Activated CD8-positive, alpha-beta memory T cell treated with anti-CD3 and anti-CD28 coated beads, Interleukin-2, amount 50 U/mL, for 4 hours (primary cell): Measurements from ENCODE around the gene SST.

Experiments used
- DNase-seq: peaks from one replicate; pipeline ENCODE4 v3.0.0-alpha.2; 2020

The SST gene

DNA sequence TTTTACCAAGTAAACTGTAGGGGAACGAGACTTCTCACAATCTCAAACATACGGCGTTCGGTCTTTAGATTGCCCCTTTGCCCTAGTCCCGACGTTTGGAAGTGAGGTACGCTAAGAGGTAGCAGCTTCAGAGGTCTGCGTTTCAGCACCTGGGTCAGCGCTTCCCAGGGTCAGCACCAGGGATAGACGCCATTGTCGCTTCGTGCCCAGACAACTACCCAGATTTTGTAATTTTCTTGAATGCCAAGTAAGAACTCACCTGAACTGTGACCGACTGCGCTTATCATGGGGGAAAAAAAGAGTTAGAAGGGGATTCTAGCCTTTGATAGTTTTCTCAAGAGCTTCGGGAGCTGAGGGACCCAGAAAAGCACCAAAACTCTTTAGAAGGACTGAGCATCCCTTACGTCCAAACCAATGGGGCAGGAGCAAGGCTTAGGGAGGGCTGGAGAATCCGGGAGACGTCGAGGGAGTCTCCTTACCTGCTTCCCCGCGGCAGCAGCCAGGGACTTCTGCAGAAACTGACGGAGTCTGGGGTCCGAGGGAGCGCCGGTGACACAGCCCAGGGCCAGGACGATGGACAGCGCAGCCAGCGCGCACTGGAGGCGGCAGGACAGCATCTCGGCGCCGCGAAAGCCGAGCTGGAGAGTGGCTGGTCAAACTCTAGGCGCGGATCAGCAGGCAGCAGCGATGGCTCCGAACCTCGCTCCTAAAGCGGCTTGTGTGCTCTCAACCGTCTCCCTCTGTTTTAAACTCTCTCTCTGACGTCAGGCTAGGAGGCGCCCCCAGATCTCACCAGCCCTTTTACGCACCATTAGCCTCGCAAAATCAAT, at the start of gene SST:
Gene SST, minus strand, starts transcription at position 720 of the 830 bp plus-strand sequence. Its CDS starts 103 bp downstream, at position 617.
- DNase-seq = no peak

GRCh38 chr3:187719628-187720336, 49.6 kb upstream of the SST start:
- DNase-seq = no peak

GRCh38 chr3:187718802-187719201, 48.6 kb upstream of the SST start:
- no peak for DNase-seq

DNA sequence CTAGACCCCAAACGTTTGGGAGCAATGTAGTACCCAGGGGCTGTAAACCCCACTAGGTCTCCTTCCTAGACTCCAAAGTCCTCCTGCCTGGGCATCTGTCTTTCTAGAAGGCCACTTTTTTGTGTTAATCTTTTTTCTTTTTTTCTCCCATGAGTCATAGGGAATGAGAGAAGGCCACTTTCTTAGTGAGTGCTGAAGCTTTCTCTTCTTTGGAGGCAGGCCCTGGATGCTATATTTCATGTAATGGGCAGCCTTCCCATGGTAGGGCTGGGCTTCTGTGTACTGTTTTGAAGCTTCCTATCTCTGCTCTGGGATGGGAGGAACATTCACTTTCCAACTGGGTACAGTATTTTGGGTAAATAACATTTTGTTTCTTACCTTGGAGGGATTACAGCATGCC, 47.4 kb upstream of the SST start:
- DNase-seq = no peak

DNA sequence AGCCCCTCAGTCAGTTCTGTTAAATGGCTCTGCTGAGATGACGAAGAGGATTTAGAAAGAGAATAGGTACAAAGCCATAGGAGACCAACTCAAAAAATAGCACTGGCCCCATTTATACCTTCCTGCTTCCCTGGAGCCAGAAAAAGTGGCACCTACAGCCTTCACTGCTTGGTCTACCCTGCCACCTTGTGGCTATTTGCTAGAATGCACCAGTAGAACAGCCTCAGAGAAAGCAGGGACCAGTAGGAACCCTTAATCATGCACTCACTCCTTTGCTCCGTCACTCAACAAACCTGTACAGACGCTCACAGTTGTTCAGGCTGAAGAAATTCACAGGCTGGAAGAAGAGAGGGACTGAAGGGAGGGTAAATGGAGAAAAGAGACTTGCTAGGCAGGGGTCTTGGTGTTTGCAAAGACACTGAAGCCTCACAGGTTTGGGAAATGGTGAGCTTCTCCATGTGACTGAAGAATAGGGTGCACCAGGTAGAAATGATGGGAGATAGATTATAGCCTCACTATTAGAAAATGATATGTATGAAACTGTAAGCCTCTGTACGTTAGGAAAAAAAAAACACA, 44.3 kb upstream of the SST start:
- DNase-seq = peak; percentile 71

- DNase-seq = no peak
Observed at GRCh38 chr3:187713504-187713903, 43.3 kb upstream of the SST start.

DNA sequence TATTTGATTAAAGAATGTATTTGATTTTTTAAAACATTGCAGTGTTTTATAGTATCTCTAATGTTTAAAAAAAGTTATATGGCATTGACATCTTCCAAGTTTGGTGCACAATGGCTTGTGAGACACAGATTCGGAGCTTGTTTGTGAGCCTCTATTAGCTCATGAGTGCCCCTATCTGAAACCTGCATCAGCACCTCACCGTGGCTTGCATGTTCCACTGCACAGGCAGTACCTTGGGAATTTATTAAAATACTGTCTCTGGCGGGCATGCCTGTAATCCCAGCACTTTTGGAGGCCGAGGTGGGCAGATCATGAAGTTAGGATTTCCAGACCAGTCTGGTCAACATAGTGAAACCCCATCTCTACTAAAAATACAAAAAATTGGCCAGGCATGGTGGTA, 39.0 kb upstream of the SST start:
- no peak for DNase-seq

DNA sequence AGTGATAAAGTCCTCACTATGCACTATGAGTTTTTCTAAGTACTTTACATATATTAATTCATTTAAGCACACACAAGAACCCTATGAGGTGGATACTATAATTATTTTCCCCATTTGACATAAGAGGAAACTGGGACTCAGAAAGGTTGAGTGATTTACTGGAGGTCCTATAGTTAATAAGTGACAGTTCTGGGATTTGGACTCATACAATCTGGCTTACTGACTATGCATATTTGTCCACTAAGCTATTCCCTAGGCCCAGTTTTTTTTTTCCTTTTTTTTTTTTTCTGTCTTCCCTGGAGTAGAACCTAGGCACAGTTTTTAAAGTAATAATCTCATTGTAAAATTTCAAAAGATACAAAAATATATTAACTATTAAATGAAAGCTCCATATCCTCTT, 38.5 kb upstream of the SST start:
- no peak for DNase-seq

DNA sequence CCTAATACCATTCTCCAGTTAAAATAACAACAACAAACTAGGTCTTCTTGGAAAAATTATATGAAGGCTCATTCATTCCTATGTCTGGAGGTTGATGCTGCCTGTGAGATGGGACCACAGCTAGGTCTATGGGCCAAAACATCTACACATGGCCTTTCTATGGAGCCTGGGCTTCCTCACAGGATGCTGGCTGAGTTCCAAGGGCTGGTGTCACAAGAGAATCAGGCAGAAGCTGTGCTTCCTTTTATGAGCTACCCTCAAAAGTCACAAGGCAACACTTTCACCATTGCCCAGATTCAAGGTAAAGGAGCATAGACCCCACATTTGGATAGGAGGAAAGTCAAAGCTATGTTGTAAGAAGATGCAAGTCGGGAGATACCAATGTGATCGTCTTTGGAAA, 36.8 kb upstream of the SST start:
- no peak for DNase-seq

DNA sequence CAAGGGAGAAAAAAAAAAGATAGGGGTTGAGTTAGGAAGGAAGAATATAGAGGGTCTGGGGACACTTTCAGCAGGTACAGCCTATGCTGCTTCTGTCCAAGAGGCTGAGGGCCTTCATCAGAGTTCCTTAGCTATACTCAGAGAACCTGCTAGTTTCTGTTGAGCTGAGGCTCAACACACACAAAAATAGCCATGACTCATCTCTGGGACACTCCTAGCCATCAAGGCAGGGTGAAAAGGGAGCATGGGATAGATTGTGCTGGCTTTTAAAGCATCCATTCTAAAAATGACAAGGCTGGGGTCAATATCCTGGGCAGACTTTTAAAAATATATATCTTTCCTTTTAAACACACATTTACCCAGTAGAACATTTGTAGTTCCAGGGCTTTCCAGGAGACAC, 35.0 kb upstream of the SST start:
- DNase-seq = no peak

DNA sequence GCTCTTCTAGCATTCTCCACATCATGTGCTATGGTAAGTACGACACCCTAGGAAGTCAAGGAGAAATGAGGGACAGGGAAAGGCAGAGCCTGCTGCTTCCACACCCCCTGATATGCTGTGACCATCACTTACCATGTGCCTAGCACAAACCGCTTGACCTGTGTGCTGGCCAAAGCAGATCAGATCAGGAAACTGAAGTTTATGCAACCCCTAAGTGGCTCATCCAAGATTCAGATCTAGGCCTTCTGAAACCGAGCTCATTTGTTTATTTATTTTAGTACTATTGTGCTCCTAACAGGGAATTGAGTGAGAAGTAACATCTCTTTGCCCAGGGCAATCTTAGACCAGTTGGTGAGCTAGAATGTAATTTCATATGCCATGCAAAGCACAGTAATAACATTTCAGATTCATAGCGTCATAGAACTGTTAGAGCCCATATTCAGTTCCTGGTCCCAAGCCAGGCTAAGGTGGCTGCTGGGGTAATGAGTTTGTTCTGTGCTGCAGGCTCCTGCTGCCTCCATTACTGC, 32.4 kb upstream of the SST start, which contains the start of gene RTP2:
Gene RTP2, minus strand, starts transcription at position 51 of the 527 bp plus-strand sequence. CDS start 429 bp downstream, outside the sequence.
- no peak for DNase-seq

DNA sequence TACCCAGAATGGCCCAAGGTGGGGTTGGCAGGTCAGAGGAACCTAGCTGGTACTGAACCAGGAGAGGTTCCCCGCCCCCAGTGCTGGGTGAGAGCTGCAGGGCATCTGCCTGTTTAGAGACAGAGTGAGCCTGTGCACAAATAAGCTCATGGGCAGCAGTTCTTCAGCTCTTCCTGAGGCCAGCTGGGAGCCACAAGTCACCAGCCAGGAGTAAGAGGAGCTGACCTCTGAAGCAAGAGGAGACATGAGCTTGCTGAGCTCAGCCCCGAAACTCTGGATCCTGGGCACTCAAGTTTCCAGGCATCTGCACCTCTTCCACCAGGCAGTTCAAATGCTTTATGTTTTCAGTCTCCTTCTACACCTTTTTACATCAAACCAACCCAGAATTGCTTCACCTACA, 30.1 kb upstream of the SST start:
- DNase-seq = no peak

DNA sequence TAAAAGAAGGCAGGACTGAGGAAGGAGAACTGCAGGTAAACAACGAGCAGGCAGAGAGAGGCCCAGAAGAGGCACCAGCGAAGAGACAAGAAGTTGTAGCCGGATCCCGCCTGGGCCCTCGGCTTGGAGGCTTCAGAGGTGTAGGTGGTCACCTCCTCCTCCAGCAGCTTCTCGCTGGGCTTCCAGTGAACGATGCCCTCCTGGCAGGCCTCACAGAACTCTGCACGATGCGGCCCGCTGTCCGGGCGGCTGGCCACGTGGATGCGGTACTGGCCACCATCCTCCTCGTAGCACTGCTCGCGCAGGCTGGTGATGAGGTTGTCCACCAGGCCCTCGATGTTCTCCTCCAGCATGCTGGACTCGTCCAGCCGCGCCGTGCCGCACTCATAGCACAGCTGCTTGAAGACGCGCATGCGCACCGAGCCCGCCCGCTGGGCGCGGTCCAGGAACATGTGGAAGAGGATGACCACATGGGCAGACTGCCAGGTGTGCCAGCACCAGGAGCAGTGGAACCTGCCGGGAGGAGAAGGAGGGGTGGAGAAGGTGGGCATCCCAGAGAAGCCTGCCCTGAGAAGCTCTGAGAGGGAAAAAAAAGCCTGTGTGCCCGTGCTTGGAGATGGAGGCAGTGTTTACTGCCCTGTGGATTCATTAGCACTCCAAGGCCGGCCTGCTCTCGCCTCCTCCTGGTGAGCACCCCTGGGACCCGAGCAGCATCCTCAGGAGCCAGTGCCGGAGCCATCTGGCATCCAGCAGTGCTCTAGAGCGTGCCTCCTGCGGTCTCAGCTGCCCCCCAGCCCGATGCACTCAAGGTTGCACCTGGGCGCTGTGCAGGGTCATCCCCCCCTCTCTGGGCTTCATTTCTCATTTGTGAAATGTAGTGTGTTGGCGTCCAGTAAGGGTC, 28.6 kb upstream of the SST start:
- no peak for DNase-seq

DNA sequence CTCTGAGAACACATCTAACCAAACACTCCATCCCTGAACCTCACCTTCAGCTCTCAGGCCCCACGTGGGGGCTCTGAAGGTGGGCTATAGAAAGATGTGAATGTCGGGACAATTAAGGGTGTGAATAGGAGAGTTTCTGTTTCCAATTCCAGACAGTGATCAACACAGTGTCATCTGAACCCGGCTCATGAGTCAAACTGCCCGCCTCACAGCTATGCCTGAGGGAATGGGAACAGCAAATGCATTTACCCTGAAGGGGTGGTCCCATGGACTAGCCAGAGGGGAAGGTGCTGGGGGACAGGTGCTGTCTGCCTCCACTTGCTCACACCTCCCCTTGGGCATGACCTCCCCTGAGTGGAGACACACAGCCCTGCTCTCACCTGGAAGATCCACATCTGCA, 25.8 kb upstream of the SST start:
- no peak for DNase-seq

DNA sequence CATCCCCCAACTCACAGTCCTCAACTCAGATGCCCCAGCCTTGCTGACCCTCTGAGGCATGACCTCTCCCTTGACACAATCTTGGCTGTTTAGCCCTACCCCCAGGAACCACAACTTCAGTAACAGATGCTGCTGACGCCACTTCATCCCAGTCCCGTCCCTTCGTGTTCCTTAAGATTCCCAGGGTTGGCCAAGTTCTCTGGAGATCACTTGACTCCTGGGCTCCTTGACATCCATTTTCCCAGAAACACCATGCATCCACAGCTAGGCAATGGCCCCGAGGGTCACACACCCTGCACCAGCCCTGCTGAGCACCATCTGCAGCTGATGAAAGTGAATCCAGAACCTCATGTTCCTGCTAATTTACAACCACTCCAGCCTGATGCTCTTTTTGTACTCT, 25.3 kb upstream of the SST start:
- no peak for DNase-seq

DNA sequence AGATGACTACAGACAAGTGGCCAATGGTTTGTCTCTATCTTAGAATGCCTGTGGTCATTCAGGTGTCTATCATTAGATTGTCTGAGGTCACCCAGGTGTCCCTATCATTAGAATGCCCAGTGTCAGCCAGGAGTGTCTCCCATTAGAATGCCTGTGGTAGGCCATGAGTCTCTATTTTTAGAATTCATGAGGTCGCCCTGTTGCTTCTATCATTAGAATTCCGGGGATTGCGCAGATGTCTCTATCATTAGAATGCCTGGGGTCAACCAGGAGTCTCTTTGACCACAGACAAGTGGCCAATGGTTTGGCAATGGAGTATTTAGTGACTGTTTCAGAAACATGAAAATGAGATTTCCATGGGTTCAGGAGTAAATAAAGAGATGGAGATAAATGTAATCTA, 24.6 kb upstream of the SST start:
- no peak for DNase-seq

- DNase-seq = no peak
Observed at GRCh38 chr3:187693431-187693830, 23.2 kb upstream of the SST start.

DNA sequence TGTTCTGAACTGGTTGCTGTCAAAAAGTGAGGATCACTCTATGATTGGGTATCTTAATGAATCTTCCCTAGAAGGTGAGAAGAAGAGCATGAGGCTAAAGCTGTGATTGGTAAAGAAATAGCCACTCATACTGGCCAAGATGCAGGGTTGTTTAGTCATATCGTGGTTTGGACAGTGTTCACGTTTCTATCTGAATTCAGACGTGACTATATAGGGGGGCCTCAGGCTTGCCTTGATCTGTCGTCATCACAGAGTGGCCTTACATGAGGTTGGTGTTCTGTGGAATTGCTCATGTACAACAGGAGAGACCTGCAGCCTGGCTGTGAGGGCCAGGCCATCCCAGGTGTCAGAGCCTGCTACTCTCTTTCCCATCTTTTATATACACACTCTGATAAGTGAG, 19.8 kb upstream of the SST start:
- DNase-seq = no peak

DNA sequence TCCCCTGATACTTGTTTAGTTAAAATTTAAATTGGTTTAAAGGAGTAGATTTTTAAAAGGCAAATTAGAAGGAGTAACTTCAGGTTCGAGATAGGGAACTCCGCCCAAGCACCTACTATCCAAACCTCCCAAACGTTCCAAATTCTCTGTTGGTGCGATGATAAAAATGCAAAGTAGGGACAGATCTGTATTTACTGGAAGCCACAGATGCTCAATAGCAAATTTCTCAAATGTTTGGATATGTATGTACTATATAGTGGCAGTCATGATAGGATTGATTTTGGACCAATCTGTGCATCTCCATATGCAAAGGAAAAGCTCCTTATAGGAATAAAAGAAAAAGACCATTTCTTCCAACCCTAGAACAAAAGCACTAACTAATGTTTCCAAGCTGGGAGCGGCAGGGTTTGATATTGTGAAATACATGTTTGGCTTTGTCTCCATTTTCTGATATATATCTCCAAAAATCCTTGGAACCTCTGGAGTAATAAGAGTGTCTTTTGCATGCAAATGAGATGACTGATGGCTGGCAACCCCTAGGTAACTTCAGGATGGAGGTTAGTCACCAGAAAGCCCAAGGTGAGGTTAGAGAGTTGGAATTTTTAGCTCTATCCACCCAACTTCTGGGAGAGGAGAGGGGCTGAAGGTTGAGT, 16.6 kb upstream of the SST start:
- no peak for DNase-seq

- DNase-seq = no peak
Observed at GRCh38 chr3:187685948-187686347, 15.8 kb upstream of the SST start.

- DNase-seq = no peak
Observed at GRCh38 chr3:187684880-187685279, 14.7 kb upstream of the SST start.

GRCh38 chr3:187684444-187684843, 14.2 kb upstream of the SST start:
- no peak for DNase-seq
